HG02943 (cell line): ENCODE measurements around the gene TMEM242.

Experiments used
- ATAC-seq: cut with Tn5 transposase; IDR thresholded peaks from one replicate; pipeline ENCODE4 v1.9.1; 2021; ENCODE audit warnings: mild to moderate bottlenecking, low read depth, moderate library complexity; ENCODE audit not compliant: unreplicated experiment

The TMEM242 gene

GRCh38 chr6:157255079-157255478 is 68.2 kb downstream of the TMEM242 start:
- no peak for ATAC-seq

- ATAC-seq: no peak
Observed at GRCh38 chr6:157254538-157254937, 68.8 kb downstream of the TMEM242 start.

DNA sequence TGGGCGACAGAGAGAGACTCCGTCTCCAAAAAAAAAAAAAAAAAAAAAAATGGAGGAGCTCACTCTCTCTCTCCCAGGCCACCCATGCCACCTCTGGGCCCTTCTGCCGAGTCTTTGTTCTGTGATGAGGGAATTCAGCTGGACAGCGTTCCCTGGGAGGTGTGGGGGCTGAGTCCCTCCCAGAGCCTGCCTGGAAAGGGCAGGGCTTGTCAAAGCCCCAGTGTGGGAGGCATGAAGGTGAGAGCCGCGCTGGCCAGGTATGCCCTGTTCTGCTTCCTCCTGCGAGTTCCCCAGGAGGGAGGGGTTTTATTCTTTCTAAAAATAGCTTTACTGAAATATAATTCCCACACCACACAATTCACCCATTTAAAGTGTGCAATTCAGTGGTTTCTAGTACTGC is 69.6 kb downstream of the TMEM242 start:
- no peak for ATAC-seq

GRCh38 chr6:157253017-157253416 is 70.3 kb downstream of the TMEM242 start:
- ATAC-seq: no peak

GRCh38 chr6:157251586-157252247 is 71.6 kb downstream of the TMEM242 start:
- no peak for ATAC-seq

DNA sequence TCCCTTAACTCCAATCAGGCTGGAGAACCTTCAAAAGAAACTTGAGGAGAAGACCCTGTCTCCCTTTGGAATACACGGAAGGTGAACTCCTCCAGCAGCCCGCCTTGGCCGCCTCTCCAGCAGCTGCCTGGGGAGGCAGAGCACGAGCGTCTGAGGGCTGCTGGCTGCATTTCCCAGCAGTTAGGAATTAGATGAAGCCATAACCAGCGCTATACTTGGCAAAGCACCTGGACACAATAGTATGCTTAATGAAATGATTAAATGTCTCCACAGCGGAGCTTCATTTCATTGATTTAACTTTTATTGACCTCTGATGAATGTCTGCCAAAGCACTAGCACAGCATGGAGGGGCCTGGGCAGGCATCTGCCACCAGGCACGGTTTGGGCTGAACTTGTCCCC is 73.5 kb downstream of the TMEM242 start:
- no peak for ATAC-seq

- ATAC-seq: no peak
Observed at GRCh38 chr6:157248264-157248663, 75.1 kb downstream of the TMEM242 start.

GRCh38 chr6:157246771-157247484 is 76.4 kb downstream of the TMEM242 start:
- ATAC-seq: no peak

DNA sequence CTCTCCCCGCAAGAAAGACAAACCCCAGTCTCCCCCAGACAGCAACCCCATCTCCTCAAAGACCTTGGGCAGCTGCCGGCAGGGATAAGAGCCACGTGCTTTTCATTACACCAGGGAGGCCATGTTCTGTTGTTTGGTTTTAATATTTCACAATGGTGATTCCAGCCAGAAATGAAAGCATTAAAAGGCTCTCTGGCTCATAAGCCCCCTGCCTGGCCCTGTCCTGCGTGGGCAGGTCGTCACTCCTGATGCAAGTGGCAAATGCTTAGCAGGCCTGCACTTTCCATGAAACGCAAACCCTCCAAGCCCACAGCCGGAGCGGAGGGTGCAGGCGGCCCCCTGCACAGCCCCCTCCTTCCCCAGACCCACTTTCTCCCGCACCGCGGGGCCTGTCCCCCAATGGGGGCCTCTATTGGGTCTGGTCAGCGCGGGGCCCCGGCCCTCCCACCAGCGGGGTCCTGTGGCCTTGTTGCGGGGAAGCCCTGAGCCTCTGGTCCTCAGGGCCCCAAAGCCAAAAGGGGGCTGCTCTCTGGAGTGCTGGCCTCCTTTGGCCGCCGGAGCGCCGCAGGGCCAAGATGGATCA is 77.2 kb downstream of the TMEM242 start:
- ATAC-seq: no peak

DNA sequence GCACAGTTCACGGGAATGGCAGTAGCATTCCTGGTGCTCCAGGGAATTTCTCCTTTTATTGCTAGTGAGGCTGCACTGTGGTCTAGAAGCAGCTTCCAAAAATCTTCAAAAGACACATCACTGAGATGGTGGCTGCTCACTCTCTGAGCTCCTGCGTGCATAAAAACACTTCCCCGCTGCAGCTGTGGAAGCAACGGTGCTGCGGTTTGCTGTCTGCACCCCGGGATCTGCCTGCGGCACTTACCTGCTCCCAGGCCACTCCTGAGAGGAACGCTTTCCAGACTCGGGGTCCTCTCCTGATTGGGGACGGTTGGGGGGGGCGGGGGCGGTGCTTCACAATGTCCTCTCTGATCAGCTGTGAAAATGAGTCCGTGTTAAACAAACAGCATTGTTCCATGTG is 77.9 kb downstream of the TMEM242 start:
- no peak for ATAC-seq

- no peak for ATAC-seq
Observed at GRCh38 chr6:157244780-157245179, 78.5 kb downstream of the TMEM242 start.

DNA sequence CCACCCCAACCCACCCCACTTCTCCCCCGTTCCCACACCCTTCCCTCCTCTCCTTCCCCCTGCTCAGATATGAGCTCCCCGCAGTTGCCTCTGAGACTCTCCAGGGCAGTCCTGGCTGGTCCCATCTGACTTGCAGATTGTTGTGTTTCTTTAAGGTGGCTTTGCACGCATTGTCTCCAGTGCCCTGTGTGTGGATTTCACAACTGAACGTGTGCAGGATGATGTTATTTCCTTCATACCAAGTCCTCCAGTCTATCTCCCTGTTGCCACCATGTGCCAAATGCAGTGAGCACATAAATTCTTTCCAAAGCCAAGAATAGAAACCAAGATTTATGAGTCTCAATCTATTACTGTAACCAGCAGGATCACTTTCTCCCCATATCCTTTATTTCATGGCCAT is 79.1 kb downstream of the TMEM242 start:
- no peak for ATAC-seq

GRCh38 chr6:157242791-157243190 is 80.5 kb downstream of the TMEM242 start:
- ATAC-seq: no peak

GRCh38 chr6:157240960-157241311 is 82.4 kb downstream of the TMEM242 start:
- no peak for ATAC-seq

DNA sequence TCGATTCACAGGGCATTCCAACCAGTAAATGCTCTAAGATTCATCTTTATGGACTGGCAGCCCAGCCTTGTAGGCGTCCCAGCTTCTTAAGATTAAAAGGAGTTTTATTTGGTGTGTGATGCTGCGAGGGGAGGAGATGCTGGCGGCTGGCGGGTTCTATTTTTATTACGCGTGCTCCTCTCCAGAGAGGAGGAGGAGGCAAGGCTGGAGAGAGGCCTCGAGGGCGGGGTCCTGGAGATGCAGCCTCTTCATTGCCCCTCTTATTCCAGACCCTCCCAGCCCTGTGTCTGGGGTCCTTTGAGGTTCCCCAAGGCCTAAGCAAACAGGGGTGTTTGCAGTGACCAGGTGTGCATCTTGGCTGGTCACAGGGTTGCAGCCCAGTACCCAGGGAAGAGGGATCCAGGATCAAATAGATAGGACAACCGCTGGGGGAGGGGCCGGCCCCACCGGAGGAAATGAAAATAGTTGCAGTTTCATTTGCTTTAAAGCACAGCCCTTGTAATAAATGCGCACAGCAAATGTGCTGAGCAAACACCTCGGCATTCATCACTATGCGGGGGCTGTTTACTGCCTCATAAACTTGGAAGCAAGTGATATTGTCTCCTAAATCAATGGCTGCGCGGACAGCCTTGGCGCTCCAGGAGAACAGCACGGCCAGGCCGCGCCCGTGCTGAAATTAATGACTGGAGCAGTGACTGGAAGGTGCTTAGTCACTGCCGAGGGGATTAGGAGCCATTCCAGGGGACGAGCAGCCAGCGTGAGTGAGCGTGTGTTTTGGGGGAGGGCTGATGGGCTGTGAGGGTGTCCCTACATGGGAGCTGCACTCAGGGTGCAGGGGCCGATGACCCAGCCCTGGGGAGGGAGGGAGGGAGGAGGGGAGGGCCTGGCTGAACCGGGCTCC is 83.0 kb downstream of the TMEM242 start:
- no peak for ATAC-seq

DNA sequence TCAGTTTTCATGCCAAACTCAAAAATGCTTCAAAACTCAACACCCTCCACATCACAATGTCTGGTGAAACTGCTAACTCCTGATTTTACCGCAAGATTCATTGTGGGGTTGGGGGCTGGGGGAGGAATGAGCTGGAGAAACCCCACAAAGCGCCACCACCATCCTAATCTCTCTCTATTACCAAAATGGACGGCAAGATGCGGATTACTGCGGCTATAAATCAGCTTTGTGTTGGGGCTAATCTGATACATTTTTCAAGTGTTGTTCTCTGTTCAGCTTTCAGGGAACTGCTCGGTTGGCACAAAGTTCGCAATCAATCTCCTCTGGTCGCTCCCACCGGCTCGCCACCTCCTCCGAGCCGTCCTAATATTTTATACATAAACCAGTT is 83.7 kb downstream of the TMEM242 start:
- no peak for ATAC-seq
